ENCODE measurements around the gene CD2AP. TPM values are rescaled to one million over a fixed set of nuclear protein-coding genes. Genes with fewer than 3 reads are reported as not detected.

Gene CD2AP
- polyA plus RNA-seq, 4 donors = 64.1 to 87.6 (median 76.0) TPM

- DNase-seq (ENCODE audit: low read depth in 4 of 4, low spot score in 2 of 4) = no peak
Observed at GRCh38 chr6:47492355-47492754, 14.8 kb downstream of the CD2AP start.

- no peak for DNase-seq (ENCODE audit: low read depth in 4 of 4, low spot score in 2 of 4)
Observed at GRCh38 chr6:47495207-47495606, 17.6 kb downstream of the CD2AP start.

- DNase-seq (ENCODE audit: low read depth in 4 of 4, low spot score in 2 of 4) = no peak
Observed at GRCh38 chr6:47495954-47496545, 18.5 kb downstream of the CD2AP start.

GRCh38 chr6:47496935-47497579 is 19.5 kb downstream of the CD2AP start:
- no peak for DNase-seq (ENCODE audit: low read depth in 4 of 4, low spot score in 2 of 4)

- no peak for DNase-seq (ENCODE audit: low read depth in 4 of 4, low spot score in 2 of 4)
Observed at GRCh38 chr6:47502920-47503319, 25.3 kb downstream of the CD2AP start.

GRCh38 chr6:47509937-47510336 is 32.3 kb downstream of the CD2AP start:
- no peak for DNase-seq (ENCODE audit: low read depth in 4 of 4, low spot score in 2 of 4)

GRCh38 chr6:47512872-47513271 is 35.3 kb downstream of the CD2AP start:
- DNase-seq (ENCODE audit: low read depth in 4 of 4, low spot score in 2 of 4) = no peak

GRCh38 chr6:47519279-47519678 is 41.7 kb downstream of the CD2AP start:
- DNase-seq (ENCODE audit: low read depth in 4 of 4, low spot score in 2 of 4) = no peak

- DNase-seq (ENCODE audit: low read depth in 4 of 4, low spot score in 2 of 4) = no peak
Observed at GRCh38 chr6:47520282-47520681, 42.7 kb downstream of the CD2AP start.

- no peak for DNase-seq (ENCODE audit: low read depth in 4 of 4, low spot score in 2 of 4)
Observed at GRCh38 chr6:47521961-47522360, 44.4 kb downstream of the CD2AP start.

GRCh38 chr6:47524136-47524845 is 46.7 kb downstream of the CD2AP start:
- DNase-seq (ENCODE audit: low read depth in 4 of 4, low spot score in 2 of 4) = no peak

- no peak for DNase-seq (ENCODE audit: low read depth in 4 of 4, low spot score in 2 of 4)
Observed at GRCh38 chr6:47525330-47526057, 47.9 kb downstream of the CD2AP start.

GRCh38 chr6:47527274-47527673 is 49.7 kb downstream of the CD2AP start:
- no peak for DNase-seq (ENCODE audit: low read depth in 4 of 4, low spot score in 2 of 4)

GRCh38 chr6:47529734-47530133 is 52.1 kb downstream of the CD2AP start:
- DNase-seq (ENCODE audit: low read depth in 4 of 4, low spot score in 2 of 4) = no peak

GRCh38 chr6:47532981-47533585 is 55.5 kb downstream of the CD2AP start:
- no peak for DNase-seq (ENCODE audit: low read depth in 4 of 4, low spot score in 2 of 4)

GRCh38 chr6:47534063-47534462 is 56.5 kb downstream of the CD2AP start:
- DNase-seq (ENCODE audit: low read depth in 4 of 4, low spot score in 2 of 4) = no peak

- no peak for DNase-seq (ENCODE audit: low read depth in 4 of 4, low spot score in 2 of 4)
Observed at GRCh38 chr6:47535316-47536225, 58.0 kb downstream of the CD2AP start.

- DNase-seq (ENCODE audit: low read depth in 4 of 4, low spot score in 2 of 4) = no peak
Observed at GRCh38 chr6:47536816-47537401, 59.3 kb downstream of the CD2AP start.

- DNase-seq (ENCODE audit: low read depth in 4 of 4, low spot score in 2 of 4) = no peak
Observed at GRCh38 chr6:47545223-47545622, 67.6 kb downstream of the CD2AP start.

GRCh38 chr6:47551670-47552069 is 74.1 kb downstream of the CD2AP start:
- no peak for DNase-seq (ENCODE audit: low read depth in 4 of 4, low spot score in 2 of 4)
